LoVo (cell line): Measurements from ENCODE around the gene TMEM117.
"Not testable (repeated sequence)": the region's sequence is repeated elsewhere in the genome, so short reads cannot be mapped to it uniquely, and the experiment has no call there.

Source experiments
- DNase-seq: peaks from one replicate; pipeline ENCODE4 v3.0.0-alpha.2; 2016; ENCODE audit warnings: low spot score

TMEM117 gene

GRCh38 chr12:44100264-44100663, 264.4 kb downstream of the TMEM117 start:
- DNase-seq: no peak

GRCh38 chr12:44101475-44101874, 265.6 kb downstream of the TMEM117 start:
- DNase-seq: no peak

GRCh38 chr12:44114906-44115305, 279.0 kb downstream of the TMEM117 start:
- no peak for DNase-seq

GRCh38 chr12:44117337-44117736, 281.5 kb downstream of the TMEM117 start:
- no peak for DNase-seq

- no peak for DNase-seq
These were observed 283.1 kb downstream of the TMEM117 start for GRCh38 chr12:44118946-44119345.

- no peak for DNase-seq
These were observed 290.9 kb downstream of the TMEM117 start for GRCh38 chr12:44126806-44127205.

- no peak for DNase-seq
These were observed 292.3 kb downstream of the TMEM117 start for GRCh38 chr12:44127966-44128710.

- DNase-seq: no peak
These were observed 307.3 kb downstream of the TMEM117 start for GRCh38 chr12:44143175-44143574.

- DNase-seq: no peak
These were observed 313.1 kb downstream of the TMEM117 start for GRCh38 chr12:44148936-44149335.

- no peak for DNase-seq
These were observed 318.2 kb downstream of the TMEM117 start for GRCh38 chr12:44154128-44154527.

GRCh38 chr12:44155358-44155757, 319.5 kb downstream of the TMEM117 start:
- DNase-seq: no peak

- no peak for DNase-seq
These were observed 321.5 kb downstream of the TMEM117 start for GRCh38 chr12:44157359-44157758.

GRCh38 chr12:44158746-44159145, 322.9 kb downstream of the TMEM117 start:
- DNase-seq: no peak

- DNase-seq: no peak
These were observed 323.3 kb downstream of the TMEM117 start for GRCh38 chr12:44159216-44159615.

GRCh38 chr12:44159862-44160261, 324.0 kb downstream of the TMEM117 start:
- DNase-seq: no peak

GRCh38 chr12:44162961-44163360, 327.1 kb downstream of the TMEM117 start:
- DNase-seq: no peak

- no peak for DNase-seq
These were observed 338.2 kb downstream of the TMEM117 start for GRCh38 chr12:44174053-44174452.

- DNase-seq: no peak
These were observed 348.8 kb downstream of the TMEM117 start for GRCh38 chr12:44184499-44185206.

- DNase-seq: no peak
These were observed 357.4 kb downstream of the TMEM117 start for GRCh38 chr12:44193281-44193680.

- DNase-seq: not testable (repeated sequence)
These were observed 359.8 kb downstream of the TMEM117 start for GRCh38 chr12:44195719-44196118.

- no peak for DNase-seq
These were observed 370.2 kb downstream of the TMEM117 start for GRCh38 chr12:44206045-44206444.

GRCh38 chr12:44217146-44217883, 381.4 kb downstream of the TMEM117 start:
- DNase-seq: no peak

- DNase-seq: no peak
These were observed 387.9 kb downstream of the TMEM117 start for GRCh38 chr12:44223736-44224135.
